Panc1 (cell line): Measurements from ENCODE around the gene NOBOX.

ENCODE experiments used
- CTCF ChIP-seq: fragments of 450-650 bp; IDR thresholded peaks from 2 replicates; pipeline ENCODE4 v1.5.1; 2017; ENCODE audit warnings: mild to moderate bottlenecking
- POLR2AphosphoS5 ChIP-seq: IDR thresholded peaks from 2 replicates; pipeline ENCODE4 v1.6.1; 2012; ENCODE audit warnings: mild to moderate bottlenecking, low read depth, low read length, moderate library complexity
- SIN3A ChIP-seq: IDR thresholded peaks from 2 replicates; pipeline ENCODE4 v1.6.1; 2012; ENCODE audit warnings: low read depth, mild to moderate bottlenecking, low read length, moderate library complexity, borderline replicate concordance; ENCODE audit not compliant: insufficient read depth
- TCF7L2 ChIP-seq: IDR thresholded peaks from 2 replicates; pipeline ENCODE4 v1.6.1; 2011; ENCODE audit warnings: mild to moderate bottlenecking, low read depth, low read length, inconsistent platforms
- TF ChIP-seq, protein P1 (sequence below), 2 experiments: IDR thresholded peaks; 2 replicates each; pipeline ENCODE4 v1.6.1; 2011 to 2012; ENCODE audit warnings: low read depth in 2 of 2, control low read depth in 1 of 2, low read length in 1 of 2, mild to moderate bottlenecking in 1 of 2, moderate library complexity in 1 of 2; ENCODE audit not compliant: insufficient read depth in 1 of 2

DNA sequence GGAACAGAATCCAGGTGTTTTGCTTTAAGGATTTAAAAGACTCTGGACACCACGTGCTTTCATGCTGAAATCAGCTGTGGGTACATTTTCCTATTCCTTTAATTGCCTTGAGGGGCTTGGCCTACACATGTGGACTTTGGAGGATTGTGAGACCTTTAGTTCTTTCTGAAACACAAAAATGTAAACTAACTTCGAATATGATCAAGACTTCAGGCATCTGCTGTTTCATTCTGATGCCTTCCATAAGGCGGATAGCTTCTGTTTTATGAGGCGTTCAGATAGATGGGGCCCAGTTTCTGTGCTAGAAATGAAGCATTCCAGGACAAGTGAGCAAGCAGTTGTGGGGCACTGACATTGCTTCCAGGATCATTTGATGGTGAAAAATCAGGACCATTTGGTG is 1.5 kb upstream of the NOBOX start:
- TF ChIP-seq CTCF = no peak
- TF ChIP-seq SIN3A = no peak
- TF ChIP-seq POLR2AphosphoS5 = no peak
- TF ChIP-seq, protein P1, sequence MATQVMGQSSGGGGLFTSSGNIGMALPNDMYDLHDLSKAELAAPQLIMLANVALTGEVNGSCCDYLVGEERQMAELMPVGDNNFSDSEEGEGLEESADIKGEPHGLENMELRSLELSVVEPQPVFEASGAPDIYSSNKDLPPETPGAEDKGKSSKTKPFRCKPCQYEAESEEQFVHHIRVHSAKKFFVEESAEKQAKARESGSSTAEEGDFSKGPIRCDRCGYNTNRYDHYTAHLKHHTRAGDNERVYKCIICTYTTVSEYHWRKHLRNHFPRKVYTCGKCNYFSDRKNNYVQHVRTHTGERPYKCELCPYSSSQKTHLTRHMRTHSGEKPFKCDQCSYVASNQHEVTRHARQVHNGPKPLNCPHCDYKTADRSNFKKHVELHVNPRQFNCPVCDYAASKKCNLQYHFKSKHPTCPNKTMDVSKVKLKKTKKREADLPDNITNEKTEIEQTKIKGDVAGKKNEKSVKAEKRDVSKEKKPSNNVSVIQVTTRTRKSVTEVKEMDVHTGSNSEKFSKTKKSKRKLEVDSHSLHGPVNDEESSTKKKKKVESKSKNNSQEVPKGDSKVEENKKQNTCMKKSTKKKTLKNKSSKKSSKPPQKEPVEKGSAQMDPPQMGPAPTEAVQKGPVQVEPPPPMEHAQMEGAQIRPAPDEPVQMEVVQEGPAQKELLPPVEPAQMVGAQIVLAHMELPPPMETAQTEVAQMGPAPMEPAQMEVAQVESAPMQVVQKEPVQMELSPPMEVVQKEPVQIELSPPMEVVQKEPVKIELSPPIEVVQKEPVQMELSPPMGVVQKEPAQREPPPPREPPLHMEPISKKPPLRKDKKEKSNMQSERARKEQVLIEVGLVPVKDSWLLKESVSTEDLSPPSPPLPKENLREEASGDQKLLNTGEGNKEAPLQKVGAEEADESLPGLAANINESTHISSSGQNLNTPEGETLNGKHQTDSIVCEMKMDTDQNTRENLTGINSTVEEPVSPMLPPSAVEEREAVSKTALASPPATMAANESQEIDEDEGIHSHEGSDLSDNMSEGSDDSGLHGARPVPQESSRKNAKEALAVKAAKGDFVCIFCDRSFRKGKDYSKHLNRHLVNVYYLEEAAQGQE (IDR thresholded peaks at IDR 0.05; ENCODE audit: insufficient read depth in 1 of 2, low read depth in 2 of 2, low read length in 1 of 2) = no peak
- TF ChIP-seq TCF7L2 = no peak
